ENCODE data around the gene HIVEP1. TPM values are rescaled to one million over a fixed set of nuclear protein-coding genes. Genes with fewer than 3 reads are reported as not detected.

The HIVEP1 gene
- total and polyA plus RNA-seq, 2 of the 13 experiments (the other 11 are each of a cell fraction or from before 2014, with no cell fraction given): 7.4 to 9.9 TPM

- no peaks in the 10 kb centered on the region for H3K9me3 ChIP-seq (ENCODE audit: low read length)
- H3K4me3 ChIP-seq (replicated peaks in 1 of 3; ENCODE audit: insufficient read depth in 1 of 3, low read depth in 2 of 3, low read length in 3 of 3): no peak overlapping the region
- H3K36me3 ChIP-seq (replicated peaks in 1 of 2; ENCODE audit: control insufficient read depth in 1 of 2, insufficient read depth in 2 of 2, low read length in 2 of 2): peaks cover 0 to 2% of the 10 kb centered on the region in 2 experiments; a peak in 3 of 5 replicates
- ChIA-PET CTCF (ENCODE audit: low intra/inter-chr PET ratio, low total read pairs) (no interaction called here), POLR2A (no interaction called here)
- FAIRE-seq: no peak
- no peak for DNase-seq (ENCODE audit: low spot score)
- WGBS (ENCODE audit: low lambda C conversion rate): 94% methylated on average over 8 of the region's 9 CpGs
- no peak for ATAC-seq
- H4K20me1 ChIP-seq (ENCODE audit: insufficient read depth, low read length): 0 out of 2 replicates have a peak, but pooled peaks cover 2% of the 10 kb centered on the region
- intact Hi-C loops (cut with micrococcal nuclease; ENCODE audit: unreplicated experiment): no loop called here
- in situ Hi-C loops (cut with HindIII; ENCODE audit: extremely low pct_ligation_motif_present, low pct_unique_long_range_greater_than_20kb): no loop called here
- no peaks in the 10 kb centered on the region for H3K4me1 ChIP-seq (ENCODE audit: insufficient read depth, low read length)
- H3K9ac ChIP-seq (ENCODE audit: insufficient read depth, low read depth, low read length): no peak overlapping the region
- H3K79me2 ChIP-seq (ENCODE audit: insufficient read depth, low read length): no peaks in the 10 kb centered on the region
- BruUV-seq (replicated peaks): no TSS peak
- H3K27me3 ChIP-seq (ENCODE audit: control insufficient read depth in 1 of 2, insufficient read depth in 2 of 2, low read length in 2 of 2): no peaks in the 10 kb centered on the region
- H3K27ac ChIP-seq (ENCODE audit: extremely low read length, insufficient read depth, low read length): no peak overlapping the region
- H2AFZ ChIP-seq (ENCODE audit: low read length): no peak overlapping the region
- no peak overlapping the region for H3K4me2 ChIP-seq (ENCODE audit: low read depth, low read length)
- TF ChIP-seq IKZF1 (IDR thresholded peaks at IDR 0.05): no peak
- TF ChIP-seq HIC2 (CRISPR knock-in tag; IDR thresholded peaks at IDR 0.05; ENCODE audit: low read depth): no peak
- TF ChIP-seq GTF2F1 (IDR thresholded peaks at IDR 0.05; ENCODE audit: low read length): no peak
- TF ChIP-seq ZBTB14 (CRISPR knock-in tag; IDR thresholded peaks at IDR 0.05): no peak
- TF ChIP-seq MAX (IDR thresholded peaks at IDR 0.05): no peak
- no peak for TF ChIP-seq HBP1 (CRISPR knock-in tag; IDR thresholded peaks at IDR 0.05; ENCODE audit: low read depth)
- no peak for TF ChIP-seq SP2 (CRISPR knock-in tag; IDR thresholded peaks at IDR 0.05)
- TF ChIP-seq MBD4 (IDR thresholded peaks at IDR 0.05; ENCODE audit: borderline replicate concordance, low read length): no peak
- no peak for TF ChIP-seq BCLAF1 (IDR thresholded peaks at IDR 0.05)
- no peak for TF ChIP-seq AKNA (CRISPR knock-in tag; IDR thresholded peaks at IDR 0.05; ENCODE audit: borderline replicate concordance)
- no peak for TF ChIP-seq SRY (CRISPR knock-in tag; IDR thresholded peaks at IDR 0.05)
- TF ChIP-seq ZNF605 (CRISPR knock-in tag; IDR thresholded peaks at IDR 0.05): no peak
Observed at GRCh38 chr6:12112540-12113189, 100.6 kb downstream of the HIVEP1 start.

Data from HepG2 (cell line).